Measurements from ENCODE around the gene DIO1.

Gene DIO1

DNA sequence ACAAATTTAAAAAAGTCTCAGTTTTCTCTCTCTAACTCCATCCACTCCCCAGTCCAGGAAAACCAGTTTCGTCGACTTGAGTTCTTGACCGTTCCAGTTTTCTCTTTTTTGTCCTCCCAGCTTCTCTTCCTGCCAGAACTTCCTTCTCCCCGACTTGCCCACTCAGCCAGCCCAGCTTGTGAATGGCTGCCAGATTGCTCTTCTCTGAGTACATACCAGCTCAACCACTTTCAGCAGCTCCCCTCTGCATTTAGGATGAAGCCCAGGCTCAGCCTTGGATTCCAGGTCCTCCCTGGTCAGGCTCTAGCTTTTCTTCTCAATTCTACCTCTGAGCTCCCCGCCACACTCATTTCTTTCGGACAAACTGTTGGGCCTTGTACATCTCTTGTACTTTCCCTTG is 1.4 kb downstream of the DIO1 start:
- DNase-seq: no peak

DNA sequence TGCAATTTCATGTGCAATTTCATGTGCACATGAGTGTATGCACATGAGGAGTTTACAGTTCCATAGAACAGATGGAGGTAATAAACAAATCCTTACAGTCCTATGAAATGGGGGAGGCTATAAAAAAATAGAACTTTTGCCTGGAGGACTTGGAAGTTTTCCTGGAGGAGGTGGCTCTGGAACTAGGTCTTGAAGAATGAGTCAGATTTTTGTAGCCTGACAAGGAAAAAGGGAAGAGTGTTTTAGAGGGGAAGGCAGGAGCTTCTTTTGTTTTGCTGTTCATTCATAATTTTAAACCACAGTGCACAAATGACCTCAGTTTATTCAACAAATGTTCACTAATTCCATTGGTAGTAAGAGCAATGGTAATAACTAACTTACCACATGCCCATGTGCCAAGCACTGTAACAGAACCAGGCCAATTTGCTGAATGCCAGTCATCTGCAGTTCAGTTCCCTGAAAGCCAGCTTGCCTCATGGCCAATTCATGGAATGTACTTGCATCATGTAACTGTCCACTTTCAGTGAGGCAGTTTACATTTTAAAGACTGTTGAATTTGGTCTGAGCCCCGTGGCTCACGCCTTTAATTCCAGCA is 2.7 kb downstream of the DIO1 start:
- DNase-seq: no peak

- DNase-seq: peak; percentile 62
Measured at GRCh38 chr1:53899206-53899628, 5.2 kb downstream of the DIO1 start.

DNA sequence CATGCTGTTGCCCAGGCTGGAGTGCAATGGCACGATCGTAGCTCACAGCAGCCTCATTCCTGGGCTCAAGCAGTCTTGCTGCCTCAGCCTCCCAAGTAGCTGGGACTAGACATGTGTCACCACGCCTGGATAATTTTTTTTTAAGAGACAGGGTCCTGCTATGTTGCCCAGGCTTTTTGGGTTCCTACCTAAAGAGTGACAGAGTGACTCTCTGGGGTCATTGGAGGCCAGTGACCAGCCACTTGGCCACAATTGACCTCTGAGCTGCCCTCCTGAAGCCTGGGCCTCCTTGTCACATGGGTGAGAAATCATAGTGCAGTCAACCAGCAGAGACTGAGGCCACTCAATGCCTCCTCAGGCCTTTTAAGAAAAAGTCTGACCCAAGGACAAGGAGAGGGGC is 5.7 kb downstream of the DIO1 start:
- no peak for DNase-seq

- DNase-seq: no peak
Measured at GRCh38 chr1:53902235-53903138, 8.5 kb downstream of the DIO1 start.

GRCh38 chr1:53905509-53905908 is 11.5 kb downstream of the DIO1 start:
- DNase-seq: no peak

- DNase-seq: no peak
Measured at GRCh38 chr1:53906121-53906520, 12.1 kb downstream of the DIO1 start.

GRCh38 chr1:53909946-53910345 is 16.0 kb downstream of the DIO1 start:
- no peak for DNase-seq

- no peak for DNase-seq
Measured at GRCh38 chr1:53911442-53911841, 17.5 kb downstream of the DIO1 start.

- peak; percentile 38 for DNase-seq
Measured at GRCh38 chr1:53913352-53914033, 19.5 kb downstream of the DIO1 start.

DNA sequence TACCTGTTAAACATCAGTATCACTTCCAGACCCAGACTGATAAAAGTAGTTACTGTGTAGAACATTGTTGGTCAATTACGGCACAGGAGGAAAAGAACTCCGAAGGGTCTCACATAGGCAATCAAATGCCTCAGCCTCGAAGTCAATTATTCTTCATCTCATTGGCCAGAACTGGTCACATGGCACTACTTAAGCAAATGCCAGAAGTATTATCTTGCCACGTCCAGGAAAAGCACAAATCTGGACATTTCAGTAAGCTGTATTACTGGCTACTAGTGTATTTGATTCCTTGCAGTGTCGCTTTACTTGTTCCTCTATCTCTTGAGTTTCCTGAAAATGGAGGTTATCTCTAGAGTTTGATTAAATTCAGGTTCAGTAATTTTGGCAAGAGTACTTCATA is 24.4 kb downstream of the DIO1 start:
- DNase-seq: no peak

- no peak for DNase-seq
Measured at GRCh38 chr1:53919675-53920066, 25.7 kb downstream of the DIO1 start.

DNA sequence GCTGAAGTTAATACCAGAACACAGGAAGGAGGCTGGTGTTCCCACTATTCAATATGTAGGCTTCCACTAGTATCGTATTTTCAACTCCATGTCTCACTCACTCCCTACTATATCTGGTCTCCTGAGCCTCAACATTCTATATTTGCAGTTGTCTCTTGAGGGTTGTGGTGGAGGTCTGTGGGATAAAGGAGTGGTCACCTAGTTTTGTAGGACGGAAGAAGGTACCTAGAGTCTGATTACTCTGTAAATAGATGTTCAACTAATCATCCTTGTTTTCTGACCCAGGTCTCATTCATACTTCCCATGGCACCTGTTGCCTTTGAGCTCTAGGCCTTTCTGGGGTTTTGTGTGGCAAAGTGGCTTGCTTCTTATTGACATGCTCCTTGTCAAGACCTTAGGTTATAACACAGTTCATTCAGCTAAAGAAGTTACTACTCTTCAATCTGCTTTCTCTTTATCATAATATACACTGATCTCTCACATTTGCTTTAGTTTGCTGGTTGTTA is 33.4 kb downstream of the DIO1 start:
- DNase-seq: no peak

DNA sequence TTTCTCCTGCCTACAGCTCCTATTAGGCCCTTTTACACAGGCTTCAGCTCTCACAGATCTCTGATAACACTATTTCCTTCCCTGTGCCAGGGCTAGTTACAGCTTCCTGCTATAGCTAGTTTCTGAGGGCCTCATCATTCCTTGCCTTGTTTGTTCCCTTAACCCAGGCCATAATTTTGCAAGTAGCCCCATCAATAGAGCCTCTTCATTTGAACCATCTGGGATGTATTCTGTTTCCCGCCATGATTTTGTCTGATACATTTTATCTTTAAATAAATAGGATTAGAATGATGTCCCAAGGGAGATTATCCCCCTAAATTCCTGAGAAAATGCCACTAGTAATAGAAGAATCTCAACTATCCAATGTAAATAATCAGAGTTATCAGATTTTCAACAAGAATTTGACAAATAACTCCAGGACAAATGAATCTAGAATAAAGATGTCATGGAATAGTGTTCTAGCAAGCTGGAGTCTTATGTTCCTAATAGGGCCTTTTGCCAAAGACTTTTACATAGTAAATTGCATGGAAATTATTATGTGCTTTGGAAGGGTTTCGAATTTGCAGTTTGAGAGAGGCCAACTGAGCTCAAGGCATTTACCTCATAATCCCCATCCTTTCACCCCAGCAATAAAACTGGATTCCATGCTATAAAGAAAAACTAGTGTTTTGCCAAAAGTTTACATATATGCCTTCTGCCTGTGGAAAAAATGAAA is 35.4 kb downstream of the DIO1 start:
- DNase-seq: no peak

- no peak for DNase-seq
Measured at GRCh38 chr1:53930932-53931331, 36.9 kb downstream of the DIO1 start.

GRCh38 chr1:53931523-53931922 is 37.5 kb downstream of the DIO1 start:
- no peak for DNase-seq

- no peak for DNase-seq
Measured at GRCh38 chr1:53934170-53934765, 40.3 kb downstream of the DIO1 start.

GRCh38 chr1:53936430-53936829 is 42.4 kb downstream of the DIO1 start:
- no peak for DNase-seq

DNA sequence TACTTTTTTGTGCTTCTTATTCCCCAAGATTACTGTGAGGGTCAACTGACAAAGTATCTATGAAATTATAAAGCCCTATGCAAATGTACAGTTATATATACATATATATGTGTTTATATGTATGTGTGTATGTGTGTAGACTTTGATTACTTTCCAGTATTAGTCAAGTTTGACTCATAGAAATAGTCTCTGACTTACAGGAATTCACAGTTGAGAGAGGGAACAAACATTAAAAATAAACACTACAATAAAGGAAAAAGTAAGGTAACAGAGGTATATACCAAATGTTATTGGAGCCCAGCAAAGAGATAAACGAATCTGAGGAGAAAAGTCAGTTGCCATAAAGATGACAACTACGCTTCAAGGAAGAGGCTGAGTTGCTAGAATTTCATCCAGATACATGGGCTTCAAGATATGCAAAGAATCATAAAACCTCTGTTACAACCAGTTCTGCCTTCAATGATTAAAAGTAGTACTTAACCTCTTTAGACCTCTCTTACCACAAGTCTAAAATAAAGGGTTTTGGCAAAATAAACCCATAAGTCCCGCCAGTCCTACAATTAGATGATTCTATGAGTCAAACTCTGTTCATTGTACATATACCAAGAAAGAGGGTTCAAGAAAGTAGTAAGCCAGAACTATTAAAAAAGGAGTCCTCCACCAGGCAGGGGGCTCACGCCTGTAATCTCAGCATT is 44.3 kb downstream of the DIO1 start:
- no peak for DNase-seq

GRCh38 chr1:53942127-53942957 is 48.4 kb downstream of the DIO1 start:
- no peak for DNase-seq

- DNase-seq: no peak
Measured at GRCh38 chr1:53943090-53943489, 49.1 kb downstream of the DIO1 start.
